BLaER1 (cell line): Measurements from ENCODE around the gene NCBP3.
"Not testable (repeated sequence)": the region's sequence is repeated elsewhere in the genome, so short reads cannot be mapped to it uniquely, and the experiment has no call there.

Experiments
- H3K27ac ChIP-seq: shearing (Covaris generic); formaldehyde crosslinking; 2 replicates; pipeline ENCODE4 v1.8.1; 2022
- H3K27me3 ChIP-seq: shearing (Covaris generic); formaldehyde crosslinking; 2 replicates; pipeline ENCODE4 v1.8.1; 2022
- H3K36me3 ChIP-seq: shearing (Covaris generic); formaldehyde crosslinking; 2 replicates; pipeline ENCODE4 v1.8.1; 2022
- H3K4me1 ChIP-seq: shearing (Covaris generic); formaldehyde crosslinking; 2 replicates; pipeline ENCODE4 v1.8.1; 2022
- H3K4me2 ChIP-seq: shearing (Covaris generic); formaldehyde crosslinking; 2 replicates; pipeline ENCODE4 v1.8.1; 2022
- H3K4me3 ChIP-seq: shearing (Covaris generic); formaldehyde crosslinking; 2 replicates; pipeline ENCODE4 v1.8.1; 2022
- H3K9ac ChIP-seq: shearing (Covaris generic); formaldehyde crosslinking; 2 replicates; pipeline ENCODE4 v1.8.1; 2022
- H3K9me3 ChIP-seq: shearing (Covaris generic); formaldehyde crosslinking; 2 replicates; pipeline ENCODE4 v1.8.1; 2022
- H4K20me1 ChIP-seq: shearing (Covaris generic); formaldehyde crosslinking; 2 replicates; pipeline ENCODE4 v1.8.1; 2022
- Cebpa-rat ChIP-seq: shearing (Covaris generic); IDR thresholded peaks from 2 replicates; pipeline ENCODE4 v1.8.1; 2022

NCBP3 gene

GRCh38 chr17:3796110-3796821 lies 49.8 kb downstream of the NCBP3 start:
- no peak overlapping the region for H3K4me3 ChIP-seq
- H3K9ac ChIP-seq, result peak overlapping the region; percentile 19; the same call in 1 of the 2 replicates
- no peaks in the 10 kb centered on the region for H3K9me3 ChIP-seq
- H3K4me1 ChIP-seq, result peaks cover 71% of the 10 kb centered on the region
- no peak for TF ChIP-seq Cebpa-rat
- H3K36me3 ChIP-seq, result no peaks in the 10 kb centered on the region
- H3K27me3 ChIP-seq, result no peaks in the 10 kb centered on the region
- peak overlapping the region; percentile 70 for H3K4me2 ChIP-seq
- peak overlapping the region; percentile 41 for H3K27ac ChIP-seq
- no peaks in the 10 kb centered on the region for H4K20me1 ChIP-seq

DNA sequence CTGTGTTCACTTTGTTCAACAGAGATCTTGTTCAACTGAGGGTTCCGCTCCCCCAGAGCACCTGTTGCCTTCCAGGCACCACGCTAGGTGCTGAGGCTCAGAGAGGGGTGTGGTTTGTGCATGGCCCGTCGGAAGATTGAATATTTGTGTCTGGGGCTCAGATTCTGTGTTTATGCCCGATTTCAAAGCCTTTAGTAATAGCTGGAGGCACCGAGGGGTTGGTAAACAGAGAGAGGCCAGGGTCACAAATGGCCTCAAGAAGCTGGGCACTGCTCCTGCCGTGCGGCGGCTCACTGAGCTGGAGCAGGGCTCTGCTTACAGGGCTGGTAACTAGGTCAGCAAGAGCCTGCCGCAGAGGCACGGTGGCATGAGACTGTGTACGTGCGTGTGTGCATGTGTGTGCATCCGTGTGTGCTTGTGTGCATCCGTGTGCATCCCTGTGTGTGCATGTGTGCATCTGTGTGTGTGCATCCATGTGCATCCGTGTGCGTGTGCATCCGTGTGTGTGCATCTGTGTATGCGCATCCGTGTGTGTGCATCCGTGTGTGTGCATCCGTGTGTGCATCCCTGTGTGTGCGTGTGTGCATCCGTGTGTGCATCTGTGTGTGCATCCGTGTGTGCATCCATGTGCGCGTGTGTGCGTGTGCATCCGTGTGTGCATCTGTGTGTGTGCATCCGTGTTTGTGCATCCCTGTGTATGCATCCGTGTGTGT lies 50.5 kb downstream of the NCBP3 start:
- H3K4me1 ChIP-seq, result peaks cover 67% of the 10 kb centered on the region

DNA sequence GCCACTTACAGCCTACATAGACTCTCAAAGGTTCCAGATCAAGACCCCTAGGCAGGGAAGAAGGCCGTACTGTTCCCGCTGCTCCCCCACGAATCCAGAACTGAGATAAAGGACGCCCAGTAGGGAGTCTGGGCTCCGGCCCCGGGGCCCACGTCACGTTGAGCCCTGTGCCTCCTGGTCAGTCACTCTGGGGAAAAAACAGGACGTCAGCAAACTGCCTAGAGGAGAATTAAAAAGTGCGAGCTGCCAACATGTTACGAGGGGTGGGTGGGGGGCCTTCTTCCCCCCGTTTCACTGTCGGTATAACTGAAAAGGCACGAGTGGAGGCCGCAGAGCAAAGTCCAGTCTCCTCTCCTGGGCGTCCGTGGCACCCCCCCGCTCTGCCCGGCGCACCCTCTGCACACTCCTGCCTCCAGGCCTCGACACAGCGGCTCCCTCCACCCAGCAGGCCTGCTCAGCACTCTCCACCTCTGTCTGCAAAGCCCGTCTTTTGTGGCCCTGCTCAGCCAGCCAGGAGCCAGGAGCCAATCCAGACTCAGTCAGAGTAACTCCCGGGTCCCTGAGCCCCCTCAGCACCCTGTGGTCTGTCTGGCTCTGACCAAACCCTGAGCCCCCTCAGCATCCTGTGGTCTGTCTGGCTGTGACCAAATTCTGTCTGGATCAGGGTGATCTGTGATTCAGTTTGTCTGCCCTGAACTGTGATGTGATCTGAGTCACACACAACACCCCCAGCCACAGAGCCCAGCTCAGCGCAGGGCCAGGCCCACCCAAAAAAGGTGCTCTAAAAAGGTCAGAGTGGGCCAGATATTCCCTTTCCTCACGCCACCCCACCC lies 51.3 kb downstream of the NCBP3 start:
- peaks cover 67% of the 10 kb centered on the region for H3K4me1 ChIP-seq
- no peak for TF ChIP-seq Cebpa-rat
- no peaks in the 10 kb centered on the region for H3K27me3 ChIP-seq
- H4K20me1 ChIP-seq, result no peaks in the 10 kb centered on the region
- no peak overlapping the region for H3K4me2 ChIP-seq
- peak overlapping the region; percentile 14; the same call in 1 of the 2 replicates for H3K27ac ChIP-seq
- no peaks in the 10 kb centered on the region for H3K36me3 ChIP-seq
- no peak overlapping the region for H3K4me3 ChIP-seq
- peak overlapping the region; percentile 45; the same call in 1 of the 2 replicates for H3K9ac ChIP-seq
- H3K9me3 ChIP-seq, result no peaks in the 10 kb centered on the region

More for the DNA sequence above, 50.5 kb downstream of the NCBP3 start:
- TF ChIP-seq Cebpa-rat, result no peak
- no peaks in the 10 kb centered on the region for H3K27me3 ChIP-seq
- no peak overlapping the region for H3K9ac ChIP-seq
- no peak overlapping the region for H3K4me2 ChIP-seq
- H3K36me3 ChIP-seq, result no peaks in the 10 kb centered on the region
- H3K4me3 ChIP-seq, result no peak overlapping the region
- H3K9me3 ChIP-seq, result no peaks in the 10 kb centered on the region
- 0 out of 2 replicates have a peak overlapping the region, but pooled peaks have one; percentile 14 for H3K27ac ChIP-seq
- no peaks in the 10 kb centered on the region for H4K20me1 ChIP-seq

GRCh38 chr17:3794152-3794551 lies 51.9 kb downstream of the NCBP3 start:
- H3K9ac ChIP-seq, H3K27me3 ChIP-seq, H3K9me3 ChIP-seq, H3K36me3 ChIP-seq, H4K20me1 ChIP-seq, H3K4me2 ChIP-seq, H3K27ac ChIP-seq, H3K4me3 ChIP-seq: not testable (repeated sequence)
- H3K4me1 ChIP-seq, result peaks cover 65% of the 10 kb centered on the region

DNA sequence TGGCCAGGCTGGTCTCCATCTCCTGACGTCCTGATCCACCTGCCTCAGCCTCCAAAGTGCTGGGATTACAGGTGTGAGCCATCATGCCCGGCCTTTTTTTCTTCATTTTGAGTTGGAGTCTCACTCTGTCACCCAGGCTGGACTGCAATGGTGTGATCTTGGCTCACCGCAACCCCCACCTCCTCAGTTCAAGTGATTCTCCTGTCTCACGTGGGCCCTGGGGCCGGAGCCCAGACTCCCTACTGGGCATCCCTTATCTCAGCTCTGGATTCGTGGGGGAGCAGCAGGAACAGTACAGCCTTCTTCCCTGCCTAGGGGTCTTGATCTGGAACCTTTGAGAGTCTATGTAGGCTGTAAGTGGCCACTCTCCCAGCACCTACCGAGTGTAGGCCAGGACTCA lies 52.8 kb downstream of the NCBP3 start:
- not testable (repeated sequence) for H3K4me3 ChIP-seq, H4K20me1 ChIP-seq, H3K27me3 ChIP-seq, H3K4me2 ChIP-seq, H3K36me3 ChIP-seq, H3K9me3 ChIP-seq, H3K9ac ChIP-seq, H3K27ac ChIP-seq
- H3K4me1 ChIP-seq, result peaks cover 64% of the 10 kb centered on the region

DNA sequence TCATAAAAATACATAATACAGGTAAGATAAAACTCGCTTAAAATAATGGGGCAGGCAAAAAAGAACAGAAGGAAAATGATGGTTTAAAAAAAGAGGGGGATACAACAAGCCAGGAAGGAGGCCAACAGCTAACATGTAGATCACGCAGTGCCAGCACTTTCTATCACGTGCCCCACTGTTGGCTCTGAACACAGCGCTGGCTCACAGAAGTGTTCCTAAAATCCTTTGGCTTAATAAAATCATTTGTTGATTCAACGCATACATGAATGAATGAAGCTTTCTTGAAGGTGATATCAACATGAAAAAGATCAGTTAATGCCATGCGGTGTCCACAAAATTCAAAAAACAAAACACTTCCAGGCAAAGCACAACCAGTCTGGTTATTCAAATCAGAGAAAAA lies 53.6 kb downstream of the NCBP3 start:
- H3K4me1 ChIP-seq, result peaks cover 64% of the 10 kb centered on the region
- H3K4me2 ChIP-seq, result no peak overlapping the region
- no peak overlapping the region for H3K4me3 ChIP-seq
- no peaks in the 10 kb centered on the region for H3K27me3 ChIP-seq
- no peaks in the 10 kb centered on the region for H3K36me3 ChIP-seq
- H3K9ac ChIP-seq, result no peak overlapping the region
- no peaks in the 10 kb centered on the region for H3K9me3 ChIP-seq
- H4K20me1 ChIP-seq, result no peaks in the 10 kb centered on the region
- H3K27ac ChIP-seq, result no peak overlapping the region
- TF ChIP-seq Cebpa-rat, result no peak

GRCh38 chr17:3788200-3788599 lies 57.8 kb downstream of the NCBP3 start:
- Histone ChIP-seq H4K20me1 (no peaks in the 10 kb centered on the region), H3K9me3 (no peaks in the 10 kb centered on the region)

GRCh38 chr17:3785323-3785722 lies 60.7 kb downstream of the NCBP3 start:
- not testable (repeated sequence) for H4K20me1 ChIP-seq, H3K4me2 ChIP-seq, H3K36me3 ChIP-seq, H3K27ac ChIP-seq, H3K27me3 ChIP-seq, H3K9me3 ChIP-seq, H3K9ac ChIP-seq, H3K4me3 ChIP-seq
- peaks cover 26% of the 10 kb centered on the region for H3K4me1 ChIP-seq

More at GRCh38 chr17:3788200-3788599, 57.8 kb downstream of the NCBP3 start:
- no peak for TF ChIP-seq Cebpa-rat
- Histone ChIP-seq H3K27ac (no peak overlapping the region), H3K4me1 (peaks cover 36% of the 10 kb centered on the region), H3K9ac (no peak overlapping the region), H3K4me2 (peak overlapping the region; percentile 69), H3K4me3 (no peak overlapping the region), H3K27me3 (no peaks in the 10 kb centered on the region), H3K36me3 (no peaks in the 10 kb centered on the region)

GRCh38 chr17:3782751-3783150 lies 63.3 kb downstream of the NCBP3 start:
- H3K27ac ChIP-seq, result no peak overlapping the region
- no peaks in the 10 kb centered on the region for H3K36me3 ChIP-seq
- H3K27me3 ChIP-seq, result no peaks in the 10 kb centered on the region
- no peak overlapping the region for H3K4me3 ChIP-seq
- TF ChIP-seq Cebpa-rat, result no peak
- H4K20me1 ChIP-seq, result no peaks in the 10 kb centered on the region
- H3K4me1 ChIP-seq, result peaks cover 4% of the 10 kb centered on the region; the same call in 1 of the 2 replicates
- H3K9ac ChIP-seq, result no peak overlapping the region
- no peak overlapping the region for H3K4me2 ChIP-seq
- H3K9me3 ChIP-seq, result no peaks in the 10 kb centered on the region

- Histone ChIP-seq H3K4me2 (no peak overlapping the region), H3K36me3 (no peaks in the 10 kb centered on the region), H3K9me3 (no peaks in the 10 kb centered on the region), H4K20me1 (no peaks in the 10 kb centered on the region), H3K27me3 (no peaks in the 10 kb centered on the region), H3K4me3 (no peak overlapping the region), H3K9ac (no peak overlapping the region), H3K4me1 (no peaks in the 10 kb centered on the region), H3K27ac (no peak overlapping the region)
- TF ChIP-seq Cebpa-rat, result no peak
Observed at GRCh38 chr17:3780986-3781385, 65.1 kb downstream of the NCBP3 start.
